Osteocyte (in vitro differentiated cells): ENCODE data around the gene ATP1A3. TPM values are rescaled to one million over a fixed set of nuclear protein-coding genes. Genes with fewer than 3 reads are reported as not detected.
A peak's percentile ranks its signal among the peaks of the same experiment; 100 is the strongest.

Experiments used
- DNase-seq: peaks from one replicate; pipeline ENCODE4 v3.0.0; 2021; ENCODE audit warnings: mixed read lengths; ENCODE audit not compliant: unreplicated experiment; ENCODE audit errors: extremely low spot score
- H3K27ac Mint-ChIP-seq: one replicate; pipeline ENCODE4 v1.8.0; 2021; ENCODE audit warnings: mild to moderate bottlenecking, mixed read lengths; ENCODE audit not compliant: unreplicated experiment
- H3K27me3 Mint-ChIP-seq: one replicate; pipeline ENCODE4 v1.8.0; 2021; ENCODE audit warnings: mixed read lengths; ENCODE audit not compliant: unreplicated experiment
- H3K36me3 Mint-ChIP-seq: one replicate; pipeline ENCODE4 v1.8.0; 2021; ENCODE audit warnings: mixed read lengths; ENCODE audit not compliant: unreplicated experiment
- H3K4me1 Mint-ChIP-seq: one replicate; pipeline ENCODE4 v1.8.0; 2021; ENCODE audit warnings: mixed read lengths; ENCODE audit not compliant: unreplicated experiment
- H3K4me3 Mint-ChIP-seq: one replicate; pipeline ENCODE4 v1.8.0; 2021; ENCODE audit warnings: mild to moderate bottlenecking, moderate library complexity, mixed read lengths; ENCODE audit not compliant: unreplicated experiment
- H3K9me3 Mint-ChIP-seq: one replicate; pipeline ENCODE4 v1.8.0; 2021; ENCODE audit warnings: mixed read lengths; ENCODE audit not compliant: unreplicated experiment
- CTCF ChIP-seq: fragments of 200-600 bp; sonication (generic); IDR thresholded peaks from 2 replicates; pipeline ENCODE4 v1.5.0; 2021; ENCODE audit warnings: antibody characterized with exemption, mild to moderate bottlenecking, moderate library complexity
- total RNA-seq: library from RNA; stranded (reverse); gene quantifications from 2 replicates; pipeline ENCODE4 v1.2.1, GENCODE V29; 2021

ATP1A3 gene
- total RNA-seq, 1 donor from 2014 or later: not detected

GRCh38 chr19:41929536-41930071 is 64.4 kb downstream of the ATP1A3 start:
- no peak for TF ChIP-seq CTCF
- H3K27ac Mint-ChIP-seq: no peak overlapping the region
- DNase-seq: no peak
- H3K4me1 Mint-ChIP-seq: peaks cover 14% of the 10 kb centered on the region
- H3K36me3 Mint-ChIP-seq: no peaks in the 10 kb centered on the region
- no peaks in the 10 kb centered on the region for H3K9me3 Mint-ChIP-seq
- peaks cover 51% of the 10 kb centered on the region for H3K27me3 Mint-ChIP-seq
- H3K4me3 Mint-ChIP-seq: no peak overlapping the region

DNA sequence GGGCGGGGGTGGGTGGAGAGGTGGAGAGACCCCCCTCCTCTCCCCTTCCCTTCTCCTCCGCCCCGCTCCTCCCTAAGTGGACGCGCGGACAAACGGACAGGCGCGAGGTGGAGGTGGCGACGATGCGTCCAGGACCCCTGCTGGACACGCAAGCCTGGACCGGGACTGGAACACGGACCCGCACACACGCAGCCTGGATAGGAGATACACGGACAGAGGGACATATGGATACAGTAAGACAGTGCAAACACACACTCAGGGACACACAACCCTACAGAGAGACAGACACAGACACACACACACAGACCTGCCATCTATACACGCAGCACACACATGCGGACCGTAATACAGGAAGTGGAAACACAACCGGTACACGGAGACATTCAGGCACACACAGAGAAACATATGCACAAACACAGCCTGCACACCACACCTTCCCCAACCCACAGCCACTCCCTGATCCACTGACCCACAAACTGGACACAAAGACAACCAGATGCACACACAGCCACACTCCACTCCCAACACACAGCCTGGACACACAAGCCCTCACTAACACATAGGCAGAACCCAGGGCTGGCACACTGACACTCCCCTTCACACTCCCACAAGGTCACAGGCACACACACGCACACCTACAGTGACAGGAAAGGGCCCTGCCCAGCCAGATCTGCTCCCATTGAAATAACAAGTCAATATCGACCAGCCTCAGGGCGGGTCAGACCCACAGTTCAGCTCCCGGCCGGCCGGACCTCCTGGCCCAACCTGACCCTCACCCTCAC is 65.1 kb downstream of the ATP1A3 start:
- H3K4me3 Mint-ChIP-seq: peak overlapping the region; percentile 60
- H3K36me3 Mint-ChIP-seq: no peaks in the 10 kb centered on the region
- peaks cover 14% of the 10 kb centered on the region for H3K4me1 Mint-ChIP-seq
- TF ChIP-seq CTCF: no peak
- peaks cover 45% of the 10 kb centered on the region for H3K27me3 Mint-ChIP-seq
- DNase-seq: no peak
- no peaks in the 10 kb centered on the region for H3K9me3 Mint-ChIP-seq
- no peak overlapping the region for H3K27ac Mint-ChIP-seq

DNA sequence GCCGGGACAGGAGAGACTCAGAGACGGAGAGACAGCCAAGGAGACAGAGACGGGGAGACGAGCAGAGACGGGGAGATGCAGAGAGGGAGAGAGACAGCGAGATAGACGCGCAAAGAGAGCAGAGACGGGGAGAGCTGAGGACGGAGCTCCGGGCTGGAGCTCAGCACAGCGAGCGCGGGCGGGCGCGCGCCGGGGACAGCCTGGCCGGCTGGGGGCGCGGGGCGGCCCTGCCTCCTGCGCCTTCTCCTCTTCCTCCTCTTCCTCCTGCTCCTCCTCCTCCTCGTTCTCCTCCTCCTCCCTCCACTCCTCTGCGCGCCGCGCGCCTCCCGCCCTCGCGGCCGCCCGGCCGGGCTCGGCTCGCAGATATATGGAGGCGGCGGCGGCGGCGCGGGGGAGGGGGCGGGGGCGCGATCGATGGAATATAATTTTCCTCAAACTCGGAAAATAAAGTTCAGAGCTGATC is 65.8 kb downstream of the ATP1A3 start, which contains the start of gene ERFL:
Gene ERFL (minus strand): TSS at position 229 of the 463 bp plus-strand sequence. CDS start 15,530 bp downstream, outside the sequence.
- peaks cover 14% of the 10 kb centered on the region for H3K4me1 Mint-ChIP-seq
- TF ChIP-seq CTCF: no peak
- H3K27ac Mint-ChIP-seq: no peak within 1 kb of the TSS
- H3K27me3 Mint-ChIP-seq: peaks cover 41% of the 10 kb centered on the region
- H3K4me3 Mint-ChIP-seq: peak within 1 kb of the TSS; percentile 77
- H3K9me3 Mint-ChIP-seq: no peaks in the 10 kb centered on the region
- no peaks in the 10 kb centered on the region for H3K36me3 Mint-ChIP-seq
- DNase-seq: no peak

DNA sequence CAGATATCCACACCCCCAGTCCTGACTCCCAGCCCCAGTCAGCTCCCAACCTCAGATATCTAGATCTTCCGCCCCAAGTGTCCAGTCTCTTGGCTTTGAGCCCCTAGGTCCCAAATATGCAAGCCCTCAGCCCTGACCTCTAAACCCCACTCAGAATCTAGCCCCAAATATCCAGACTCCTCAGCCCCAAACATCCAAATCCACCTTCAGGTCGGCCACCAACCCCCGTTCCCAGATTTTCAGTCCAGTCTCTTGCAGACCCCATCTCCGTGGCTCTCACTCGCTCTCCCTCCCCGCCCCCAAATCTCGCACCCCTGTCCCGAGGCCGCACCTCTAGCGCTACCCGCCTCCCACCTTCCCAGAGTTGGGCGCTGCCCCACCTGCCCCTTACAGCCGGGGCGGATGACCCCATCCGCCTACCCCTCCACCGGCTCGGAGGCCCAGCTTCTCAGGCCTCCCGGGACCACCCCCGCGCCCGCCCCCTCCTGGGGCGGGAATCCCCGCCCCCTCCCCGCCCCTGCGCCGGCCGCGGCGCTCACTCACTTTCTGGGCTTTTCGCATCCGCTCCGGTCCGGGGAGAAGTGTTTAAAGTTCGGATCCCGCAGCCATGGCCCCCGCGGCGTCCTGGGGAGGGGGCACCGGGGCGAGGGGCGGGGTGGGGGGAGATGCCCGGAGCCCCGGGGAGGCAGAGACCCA is 66.4 kb downstream of the ATP1A3 start:
- peaks cover 39% of the 10 kb centered on the region for H3K27me3 Mint-ChIP-seq
- DNase-seq: no peak
- TF ChIP-seq CTCF: no peak
- H3K4me3 Mint-ChIP-seq: peak overlapping the region; percentile 77
- H3K9me3 Mint-ChIP-seq: no peaks in the 10 kb centered on the region
- peaks cover 13% of the 10 kb centered on the region for H3K4me1 Mint-ChIP-seq
- H3K27ac Mint-ChIP-seq: no peak overlapping the region
- H3K36me3 Mint-ChIP-seq: no peaks in the 10 kb centered on the region
